ENCODE results near the gene NTRK2. TPM values are rescaled to one million over a fixed set of nuclear protein-coding genes. Genes with fewer than 3 reads are reported as not detected.

NTRK2 gene
- total RNA-seq, result 10 to 100 TPM in 3 of 4 donors, 1 to 10 TPM in 1; 9.5 to 19.5 (median 12.3) TPM

DNA sequence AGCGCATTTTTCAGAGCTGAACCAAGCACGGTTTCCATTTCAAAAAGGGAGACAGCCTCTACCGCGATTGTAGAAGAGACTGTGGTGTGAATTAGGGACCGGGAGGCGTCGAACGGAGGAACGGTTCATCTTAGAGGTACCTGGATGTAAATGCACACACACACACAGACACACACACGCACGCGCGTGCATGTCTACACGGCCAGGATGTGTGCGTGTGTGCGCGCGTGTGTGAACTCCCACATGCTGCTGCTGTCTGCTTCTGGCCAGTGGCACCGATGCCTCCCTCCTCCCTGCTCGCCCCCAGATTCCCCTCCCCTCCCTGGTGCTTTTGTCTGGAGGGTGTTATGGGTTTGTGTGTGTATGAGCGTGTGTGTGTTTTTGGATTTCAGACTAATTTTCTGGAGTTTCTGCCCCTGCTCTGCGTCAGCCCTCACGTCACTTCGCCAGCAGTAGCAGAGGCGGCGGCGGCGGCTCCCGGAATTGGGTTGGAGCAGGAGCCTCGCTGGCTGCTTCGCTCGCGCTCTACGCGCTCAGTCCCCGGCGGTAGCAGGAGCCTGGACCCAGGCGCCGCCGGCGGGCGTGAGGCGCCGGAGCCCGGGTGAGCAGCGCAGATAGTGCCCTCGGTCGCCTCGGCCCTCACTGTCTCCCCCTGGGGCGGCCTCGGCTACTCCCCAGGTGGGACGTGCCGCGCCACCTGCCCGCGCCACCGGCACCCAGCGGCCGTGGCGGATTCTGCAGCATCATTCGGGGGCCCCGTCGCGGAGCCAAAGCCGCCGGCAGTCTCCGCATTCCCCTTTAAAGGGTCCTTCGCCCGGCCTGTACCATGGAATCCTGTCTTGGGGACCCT is at the start of gene NTRK2:
Gene NTRK2, plus strand, starts transcription at position 442 of the 850 bp plus-strand sequence. CDS start 1,020 bp downstream, outside the sequence.
- H3K36me3 ChIP-seq, result no peaks in the 10 kb centered on the region
- TF ChIP-seq, protein P1, sequence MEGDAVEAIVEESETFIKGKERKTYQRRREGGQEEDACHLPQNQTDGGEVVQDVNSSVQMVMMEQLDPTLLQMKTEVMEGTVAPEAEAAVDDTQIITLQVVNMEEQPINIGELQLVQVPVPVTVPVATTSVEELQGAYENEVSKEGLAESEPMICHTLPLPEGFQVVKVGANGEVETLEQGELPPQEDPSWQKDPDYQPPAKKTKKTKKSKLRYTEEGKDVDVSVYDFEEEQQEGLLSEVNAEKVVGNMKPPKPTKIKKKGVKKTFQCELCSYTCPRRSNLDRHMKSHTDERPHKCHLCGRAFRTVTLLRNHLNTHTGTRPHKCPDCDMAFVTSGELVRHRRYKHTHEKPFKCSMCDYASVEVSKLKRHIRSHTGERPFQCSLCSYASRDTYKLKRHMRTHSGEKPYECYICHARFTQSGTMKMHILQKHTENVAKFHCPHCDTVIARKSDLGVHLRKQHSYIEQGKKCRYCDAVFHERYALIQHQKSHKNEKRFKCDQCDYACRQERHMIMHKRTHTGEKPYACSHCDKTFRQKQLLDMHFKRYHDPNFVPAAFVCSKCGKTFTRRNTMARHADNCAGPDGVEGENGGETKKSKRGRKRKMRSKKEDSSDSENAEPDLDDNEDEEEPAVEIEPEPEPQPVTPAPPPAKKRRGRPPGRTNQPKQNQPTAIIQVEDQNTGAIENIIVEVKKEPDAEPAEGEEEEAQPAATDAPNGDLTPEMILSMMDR (IDR thresholded peaks at IDR 0.05), result peak in 1 of 2 donors; percentile 34
- no peak for TF ChIP-seq POLR2AphosphoS5 (IDR thresholded peaks at IDR 0.05)
- H3K27me3 ChIP-seq, result peaks cover 17% of the 10 kb centered on the region
- peak within 1 kb of the TSS; percentile 72 for H3K4me3 ChIP-seq
- WGBS, result 1% methylated on average over 33 of the region's 69 CpGs
- no peaks in the 10 kb centered on the region for H3K9me3 ChIP-seq
- peak within 1 kb of the TSS; percentile 43 for H3K27ac ChIP-seq
- peak in 1 of 2 donors; percentile 81 for DNase-seq (ENCODE audit: low spot score in 2 of 2)
- H3K4me1 ChIP-seq, result peaks cover 51% of the 10 kb centered on the region

GRCh38 chr9:84620338-84620737 is 49.2 kb upstream of the NTRK2 start:
- no peaks in the 10 kb centered on the region for H3K36me3 ChIP-seq
- TF ChIP-seq POLR2AphosphoS5 (IDR thresholded peaks at IDR 0.05) (no peak), EP300 (IDR thresholded peaks at IDR 0.05) (no peak), POLR2A (IDR thresholded peaks at IDR 0.05) (no peak)
- TF ChIP-seq, protein P1 (IDR thresholded peaks at IDR 0.05), result no peak
- DNase-seq (ENCODE audit: low spot score in 2 of 2), result no peak

GRCh38 chr9:84621811-84622210 is 47.7 kb upstream of the NTRK2 start:
- no peaks in the 10 kb centered on the region for H3K9me3 ChIP-seq
- TF ChIP-seq POLR2A (IDR thresholded peaks at IDR 0.05) (no peak), POLR2AphosphoS5 (IDR thresholded peaks at IDR 0.05) (no peak), EP300 (IDR thresholded peaks at IDR 0.05) (no peak)
- TF ChIP-seq, protein P1 (IDR thresholded peaks at IDR 0.05), result no peak

More at GRCh38 chr9:84620338-84620737, 49.2 kb upstream of the NTRK2 start:
- 66% methylated on average over 2 of the region's 2 CpGs for WGBS
- Histone ChIP-seq H3K4me1 (no peaks in the 10 kb centered on the region), H3K27me3 (no peaks in the 10 kb centered on the region), H3K27ac (no peak overlapping the region), H3K4me3 (no peak overlapping the region), H3K9me3 (no peaks in the 10 kb centered on the region)

DNA sequence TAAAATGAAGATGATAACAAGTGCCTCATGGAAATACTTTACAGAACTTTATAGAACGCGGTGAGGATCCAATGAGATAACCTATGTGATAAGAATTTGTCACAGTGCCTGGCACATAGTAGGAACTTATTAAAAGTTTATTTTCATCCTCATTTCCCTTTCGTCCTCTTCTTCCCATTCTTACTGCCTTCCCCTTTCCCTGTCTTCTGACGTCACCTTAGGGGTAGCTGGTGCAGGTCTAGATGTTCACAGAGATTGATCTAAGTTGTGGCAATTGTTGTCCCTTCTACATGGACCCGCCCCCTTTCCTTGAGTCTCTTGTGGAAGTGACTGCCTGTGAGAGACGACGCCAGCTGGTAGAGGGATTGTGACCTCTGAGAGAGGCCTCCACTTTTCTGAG is 46.5 kb upstream of the NTRK2 start:
- H3K27ac ChIP-seq, result no peak overlapping the region
- no peak overlapping the region for H3K4me3 ChIP-seq
- H3K36me3 ChIP-seq, result no peaks in the 10 kb centered on the region
- no peaks in the 10 kb centered on the region for H3K4me1 ChIP-seq
- WGBS, result 88% methylated on average over 7 of the region's 7 CpGs
- no peaks in the 10 kb centered on the region for H3K9me3 ChIP-seq
- DNase-seq (ENCODE audit: low spot score in 2 of 2), result no peak
- H3K27me3 ChIP-seq, result no peaks in the 10 kb centered on the region
- TF ChIP-seq, protein P1 (IDR thresholded peaks at IDR 0.05), result no peak
- TF ChIP-seq POLR2A (IDR thresholded peaks at IDR 0.05), result no peak
- no peak for TF ChIP-seq POLR2AphosphoS5 (IDR thresholded peaks at IDR 0.05)
- no peak for TF ChIP-seq EP300 (IDR thresholded peaks at IDR 0.05)

More at GRCh38 chr9:84621811-84622210, 47.7 kb upstream of the NTRK2 start:
- no peak overlapping the region for H3K4me3 ChIP-seq
- no peak for DNase-seq (ENCODE audit: low spot score in 2 of 2)
- no peaks in the 10 kb centered on the region for H3K27me3 ChIP-seq
- no peaks in the 10 kb centered on the region for H3K4me1 ChIP-seq
- H3K36me3 ChIP-seq, result no peaks in the 10 kb centered on the region
- WGBS, result 98% methylated on average over 2 of the region's 2 CpGs
- H3K27ac ChIP-seq, result no peak overlapping the region

GRCh38 chr9:84636436-84636835 is 33.1 kb upstream of the NTRK2 start:
- Histone ChIP-seq H3K27me3 (no peaks in the 10 kb centered on the region), H3K4me1 (no peaks in the 10 kb centered on the region), H3K9me3 (peaks cover 6% of the 10 kb centered on the region), H3K4me3 (no peak overlapping the region), H3K36me3 (no peaks in the 10 kb centered on the region), H3K27ac (no peak overlapping the region)
- no peak for DNase-seq (ENCODE audit: low spot score in 2 of 2)
- TF ChIP-seq POLR2A (IDR thresholded peaks at IDR 0.05) (no peak), EP300 (IDR thresholded peaks at IDR 0.05) (no peak), POLR2AphosphoS5 (IDR thresholded peaks at IDR 0.05) (no peak)
- TF ChIP-seq, protein P1 (IDR thresholded peaks at IDR 0.05), result no peak
- 70% methylated on average over 1 of the region's 1 CpG for WGBS

Measured in suprapubic skin (tissue), 4 donors.